SK-N-SH (cell line): ENCODE results near the gene IGHMBP2. TPM values are rescaled to one million over a fixed set of nuclear protein-coding genes. Genes with fewer than 3 reads are reported as not detected.

Source experiments
- CTCF ChIA-PET: fragments of 300-600, 350-600 bp; formaldehyde crosslinking; extraction: SDS; loops from one replicate; lab custom pipeline; 2021; lab: Yijun Ruan, JAX
- POLR2A ChIA-PET: fragments of 350-600 bp; sonication (Branson Sonifier 250); formaldehyde crosslinking; extraction: SDS; loops from one replicate; lab custom pipeline; 2020; ENCODE audit warnings: antibody characterized with exemption, inconsistent platforms; lab: Yijun Ruan, JAX
- DNase-seq: peaks from one replicate; pipeline ENCODE4 v3.0.0; 2012
- H2AFZ ChIP-seq: fragments of 200-600 bp; sonication (generic); 2 replicates; pipeline ENCODE4 v1.8.1; 2016; ENCODE audit warnings: antibody characterized with exemption, mild to moderate bottlenecking, low read depth
- H3F3A ChIP-seq: fragments of 200-600 bp; sonication (generic); replicated peaks from 2 replicates; pipeline ENCODE3; 2016; ENCODE audit warnings: antibody characterized with exemption, mild to moderate bottlenecking; ENCODE audit not compliant: insufficient read depth
- H3K27ac ChIP-seq, 2 experiments: fragments of 200-500 bp in 1 of 2; fragments of 200-600 bp in 1 of 2; sonication (Bioruptor generic) in 1 of 2; sonication (generic), shearing (Covaris generic) in 1 of 2; 2 replicates each; pipeline versions ENCODE4 v1.5.1 to v1.6.1; 2014 to 2016; ENCODE audit warnings: low read depth in 2 of 2, inconsistent platforms in 1 of 2, low read length in 1 of 2, mild to moderate bottlenecking in 1 of 2, mixed read lengths in 1 of 2
- H3K27me3 ChIP-seq: fragments of 200-600 bp; sonication (generic), shearing (Covaris generic); 2 replicates; pipeline ENCODE4 v1.6.1; 2016; ENCODE audit warnings: mixed run types; ENCODE audit not compliant: insufficient read depth
- H3K36me3 ChIP-seq, 2 experiments: fragments of 200-500 bp in 1 of 2; fragments of 200-600 bp in 1 of 2; sonication (Bioruptor generic) in 1 of 2; sonication (generic) in 1 of 2; replicated peaks in 1 of 2; 2 replicates each; pipeline versions ENCODE3 to v1.5.1; 2014 to 2016; ENCODE audit warnings: low read length in 1 of 2, mild to moderate bottlenecking in 1 of 2; ENCODE audit not compliant: insufficient read depth in 2 of 2, control insufficient read depth in 1 of 2
- H3K4me1 ChIP-seq, 2 experiments: fragments of 200-500 bp in 1 of 2; fragments of 200-600 bp in 1 of 2; sonication (Bioruptor generic) in 1 of 2; sonication (generic), shearing (Covaris generic) in 1 of 2; 2 replicates each; pipeline versions ENCODE4 v1.5.1 to v1.6.1; 2014 to 2016; ENCODE audit warnings: low read depth in 1 of 2, low read length in 1 of 2, mixed run types in 1 of 2; ENCODE audit not compliant: insufficient read depth in 2 of 2, control insufficient read depth in 1 of 2
- H3K4me2 ChIP-seq: fragments of 200-600 bp; sonication (generic), shearing (Covaris generic); 2 replicates; pipeline ENCODE4 v1.6.1; 2017; ENCODE audit warnings: mixed run types
- H3K4me3 ChIP-seq, 2 experiments: fragments of 200-500 bp in 1 of 2; fragments of 200-600 bp in 1 of 2; sonication (Bioruptor generic) in 1 of 2; sonication (generic), shearing (Covaris generic) in 1 of 2; 2 replicates each; pipeline versions ENCODE4 v1.5.1 to v1.8.1; 2014 to 2016; ENCODE audit warnings: low read depth in 2 of 2, inconsistent platforms in 1 of 2, low read length in 1 of 2, mild to moderate bottlenecking in 1 of 2, mixed read lengths in 1 of 2, moderate library complexity in 1 of 2
- H3K79me2 ChIP-seq: fragments of 200-600 bp; sonication (generic); 2 replicates; pipeline ENCODE4 v1.8.1; 2017; ENCODE audit warnings: mild to moderate bottlenecking; ENCODE audit not compliant: insufficient read depth
- H3K9ac ChIP-seq: fragments of 200-600 bp; sonication (generic); 2 replicates; pipeline ENCODE4 v1.6.1; 2017; ENCODE audit warnings: mixed run types
- H3K9me2 ChIP-seq: fragments of 200-600 bp; sonication (generic); 2 replicates; pipeline ENCODE4 v1.6.1; 2017; ENCODE audit warnings: mixed run types
- H3K9me3 ChIP-seq: fragments of 200-600 bp; sonication (generic); 2 replicates; pipeline ENCODE4 v1.6.1; 2017; ENCODE audit warnings: mixed run types, mild to moderate bottlenecking, moderate library complexity
- H4K20me1 ChIP-seq: fragments of 200-600 bp; sonication (generic); 2 replicates; pipeline ENCODE4 v1.6.1; 2017; ENCODE audit warnings: mild to moderate bottlenecking, mixed run types; ENCODE audit not compliant: insufficient read depth
- CHD2 ChIP-seq: fragments of 150-350 bp; IDR thresholded peaks from 2 replicates; pipeline ENCODE4 v1.6.1; 2018; ENCODE audit warnings: low read length; ENCODE audit not compliant: partially characterized antibody
- CTCF ChIP-seq: fragments of 200-600 bp; sonication (generic); IDR thresholded peaks from 2 replicates; pipeline ENCODE4 v1.6.1; 2017; ENCODE audit warnings: antibody characterized with exemption, mild to moderate bottlenecking, moderate library complexity
- GATA2 ChIP-seq: sonication (generic); formaldehyde crosslinking; IDR thresholded peaks from 2 replicates; pipeline ENCODE4 v1.5.0; 2020; ENCODE audit warnings: mild to moderate bottlenecking, missing genetic modification reagents
- MEF2A ChIP-seq: IDR thresholded peaks from 2 replicates; pipeline ENCODE4 v1.4.0; 2012; ENCODE audit warnings: low read depth, borderline replicate concordance
- NFIC ChIP-seq: IDR thresholded peaks from 2 replicates; pipeline ENCODE4 v1.4.0; 2012; ENCODE audit warnings: borderline replicate concordance
- RAD21 ChIP-seq: IDR thresholded peaks from 2 replicates; pipeline ENCODE4 v1.6.1; 2012; ENCODE audit warnings: mild to moderate bottlenecking, low read length
- SMC3 ChIP-seq: IDR thresholded peaks from 2 replicates; pipeline ENCODE4 v1.6.1; 2012; ENCODE audit warnings: low read depth, low read length, improper control_type of control experiment
- USF1 ChIP-seq: IDR thresholded peaks from 2 replicates; pipeline ENCODE4 v1.4.0; 2012; ENCODE audit warnings: low read depth, borderline replicate concordance
- USF2 ChIP-seq: fragments of 150-350 bp; IDR thresholded peaks from 2 replicates; pipeline ENCODE4 v1.6.1; 2017; ENCODE audit warnings: antibody characterized with exemption, low read length, low read depth, borderline replicate concordance
- YY1 ChIP-seq: IDR thresholded peaks from 2 replicates; pipeline ENCODE4 v1.4.0; 2012; ENCODE audit warnings: low read depth, mild to moderate bottlenecking
- WGBS: methylation state at CpG from one replicate; pipeline ENCODE4 v1.1.6; 2017; ENCODE audit warnings: low lambda C conversion rate; 5-methylcytosine and 5-hydroxymethylcytosine counted together
- polyA plus RNA-seq, 3 experiments: library from polyadenylated mRNA; depleted of rRNA; stranded (reverse); fragments of >200 nt; gene quantifications; 2 replicates each; pipeline ENCODE4 v1.2.3, GENCODE V29; 2012

IGHMBP2 gene
- polyA plus RNA-seq, 1 of the 3 experiments (the other 2 are of a cell fraction): 9.0 TPM

- Histone ChIP-seq H3K4me3 (no peak overlapping the region), H3K9me2 (no peaks in the 10 kb centered on the region), H3K9ac (no peak overlapping the region), H3K27ac (no peak overlapping the region), H3K36me3 (peaks cover 0 to 55% of the 10 kb centered on the region in 2 experiments), H3K27me3 (no peaks in the 10 kb centered on the region), H4K20me1 (no peaks in the 10 kb centered on the region), H3K79me2 (no peaks in the 10 kb centered on the region), H3K9me3 (no peaks in the 10 kb centered on the region), H3F3A (no peaks in the 10 kb centered on the region), H3K4me1 (no peaks in the 10 kb centered on the region), H2AFZ (no peak overlapping the region), H3K4me2 (no peak overlapping the region)
- TF ChIP-seq MEF2A: no peak
- no peak for TF ChIP-seq GATA2 (CRISPR knock-in tag)
- TF ChIP-seq CHD2: no peak
- TF ChIP-seq CTCF: no peak
- no peak for TF ChIP-seq USF1
- POLR2A ChIA-PET: no interaction called here
- CTCF ChIA-PET: no interaction called here
- WGBS: 89% methylated on average over 15 of the region's 29 CpGs
- no peak for DNase-seq
These were observed 33.3 kb downstream of the IGHMBP2 start for GRCh38 chr11:68936676-68937620.

GRCh38 chr11:68938088-68938487, 34.4 kb downstream of the IGHMBP2 start:
- no peaks in the 10 kb centered on the region for H3K9me2 ChIP-seq
- TF ChIP-seq YY1: no peak
- no peak for TF ChIP-seq NFIC
- no peak for TF ChIP-seq RAD21
- TF ChIP-seq SMC3: no peak
- TF ChIP-seq USF2: no peak
- no peak for TF ChIP-seq GATA2 (CRISPR knock-in tag)
- TF ChIP-seq, all 33 proteins: peak for 0
- Histone ChIP-seq H3F3A (no peaks in the 10 kb centered on the region), H3K4me3 (no peak overlapping the region), H3K27me3 (no peaks in the 10 kb centered on the region), H3K27ac (no peak overlapping the region), H3K4me2 (no peak overlapping the region), H4K20me1 (no peaks in the 10 kb centered on the region), H3K9ac (no peak overlapping the region), H3K9me3 (no peaks in the 10 kb centered on the region), H3K79me2 (no peaks in the 10 kb centered on the region), H3K4me1 (no peaks in the 10 kb centered on the region), H3K36me3 (peaks cover 0 to 53% of the 10 kb centered on the region in 2 experiments), H2AFZ (no peak overlapping the region)
- DNase-seq: no peak
- 88% methylated on average over 9 of the region's 18 CpGs for WGBS
- ChIA-PET CTCF (interaction anchor here (0.8 kb wide), 1 partner anchor 30 kb away, joined by 3 read pairs; no protein-coding TSS in a partner anchor), POLR2A (no interaction called here)
